ENCODE data around the gene TP73.

Gene TP73

GRCh38 chr1:3634059-3634800 is 18.1 kb upstream of the TP73 start:
- no peak for DNase-seq (ENCODE audit: low read depth)

GRCh38 chr1:3636080-3636479 is 16.2 kb upstream of the TP73 start:
- DNase-seq (ENCODE audit: low read depth): no peak

GRCh38 chr1:3636531-3636930 is 15.8 kb upstream of the TP73 start:
- no peak for DNase-seq (ENCODE audit: low read depth)

GRCh38 chr1:3638027-3638426 is 14.3 kb upstream of the TP73 start:
- DNase-seq (ENCODE audit: low read depth): no peak

- no peak for DNase-seq (ENCODE audit: low read depth)
Observed at GRCh38 chr1:3638676-3639075, 13.6 kb upstream of the TP73 start.

GRCh38 chr1:3639397-3639911 is 12.9 kb upstream of the TP73 start:
- DNase-seq (ENCODE audit: low read depth): no peak

- DNase-seq (ENCODE audit: low read depth): no peak
Observed at GRCh38 chr1:3640121-3640837, 12.0 kb upstream of the TP73 start.

- no peak for DNase-seq (ENCODE audit: low read depth)
Observed at GRCh38 chr1:3641046-3641760, 11.1 kb upstream of the TP73 start.

GRCh38 chr1:3641816-3642215 is 10.5 kb upstream of the TP73 start:
- DNase-seq (ENCODE audit: low read depth): no peak

GRCh38 chr1:3642919-3643675 is 9.2 kb upstream of the TP73 start:
- no peak for DNase-seq (ENCODE audit: low read depth)

GRCh38 chr1:3644273-3644672 is 8.0 kb upstream of the TP73 start:
- DNase-seq (ENCODE audit: low read depth): no peak

GRCh38 chr1:3645247-3645646 is 7.1 kb upstream of the TP73 start:
- DNase-seq (ENCODE audit: low read depth): no peak

GRCh38 chr1:3645666-3646355 is 6.5 kb upstream of the TP73 start:
- DNase-seq (ENCODE audit: low read depth): no peak

GRCh38 chr1:3646596-3646995 is 5.7 kb upstream of the TP73 start:
- no peak for DNase-seq (ENCODE audit: low read depth)

GRCh38 chr1:3649342-3650247 is 2.7 kb upstream of the TP73 start, which contains the start of gene WRAP73:
WRAP73 (minus strand) TSS chr1:3650103; CDS start chr1:3649999, 104 bp downstream.
- DNase-seq (ENCODE audit: low read depth): peak; percentile 72

- no peak for DNase-seq (ENCODE audit: low read depth)
Observed at GRCh38 chr1:3650248-3651025, 1.9 kb upstream of the TP73 start.

GRCh38 chr1:3651026-3651929 is 1.0 kb upstream of the TP73 start:
- DNase-seq (ENCODE audit: low read depth): no peak

GRCh38 chr1:3652548-3653285 is 401 bp downstream of the TP73 start:
- no peak for DNase-seq (ENCODE audit: low read depth)
